ENCODE data around the gene AUTS2. TPM values are rescaled to one million over a fixed set of nuclear protein-coding genes. Genes with fewer than 3 reads are reported as not detected.

Gene AUTS2
- total RNA-seq, 4 donors from 2014 or later = 29.8 to 114 (median 59.4) TPM

GRCh38 chr7:70132852-70133690 is 534.8 kb downstream of the AUTS2 start:
- DNase-seq = no peak
- in situ Hi-C loops (cut with MboI; ENCODE audit: low pct_ligation_motif_present in 1 of 4, low pct_unique_long_range_greater_than_20kb in 1 of 4, low sequenced_read_pairs in 3 of 4) = no loop called here
- Histone ChIP-seq H3K36me3 (no peaks in the 10 kb centered on the region), H3K4me3 (no peak overlapping the region), H3K27me3 (no peaks in the 10 kb centered on the region), H3K4me1 (no peaks in the 10 kb centered on the region), H3K27ac (no peak overlapping the region), H3K9me3 (no peaks in the 10 kb centered on the region)
- 50 to 77% methylated on average over 1 of the region's 1 CpG for WGBS, 2 donors (ENCODE audit: low coverage in 1 of 2)
- no peak for TF ChIP-seq CTCF (IDR thresholded peaks at IDR 0.05)
- TF ChIP-seq POLR2AphosphoS5 (IDR thresholded peaks at IDR 0.05) = no peak
- no peak for TF ChIP-seq POLR2A (IDR thresholded peaks at IDR 0.05)
- TF ChIP-seq EP300 (IDR thresholded peaks at IDR 0.05; ENCODE audit: low read depth) = no peak
- intact Hi-C loops (cut with DNase I; ENCODE audit: low total_unique reads) = no loop called here

GRCh38 chr7:70134029-70134770 is 535.9 kb downstream of the AUTS2 start:
- no peaks in the 10 kb centered on the region for H3K27me3 ChIP-seq
- no peaks in the 10 kb centered on the region for H3K36me3 ChIP-seq
- no peak for DNase-seq
- in situ Hi-C loops (cut with MboI; ENCODE audit: low pct_ligation_motif_present in 1 of 4, low pct_unique_long_range_greater_than_20kb in 1 of 4, low sequenced_read_pairs in 3 of 4) = no loop called here
- TF ChIP-seq CTCF (IDR thresholded peaks at IDR 0.05) (no peak), POLR2AphosphoS5 (IDR thresholded peaks at IDR 0.05) (no peak), POLR2A (IDR thresholded peaks at IDR 0.05) (no peak), EP300 (IDR thresholded peaks at IDR 0.05; ENCODE audit: low read depth) (no peak)
- intact Hi-C loops (cut with DNase I; ENCODE audit: low total_unique reads) = no loop called here
- H3K4me1 ChIP-seq = no peaks in the 10 kb centered on the region
- H3K9me3 ChIP-seq = no peaks in the 10 kb centered on the region
- H3K27ac ChIP-seq = no peak overlapping the region
- WGBS, 2 donors (ENCODE audit: low coverage in 1 of 2) = 68 to 71% methylated on average over 8 of the region's 8 CpGs
- no peak overlapping the region for H3K4me3 ChIP-seq

DNA sequence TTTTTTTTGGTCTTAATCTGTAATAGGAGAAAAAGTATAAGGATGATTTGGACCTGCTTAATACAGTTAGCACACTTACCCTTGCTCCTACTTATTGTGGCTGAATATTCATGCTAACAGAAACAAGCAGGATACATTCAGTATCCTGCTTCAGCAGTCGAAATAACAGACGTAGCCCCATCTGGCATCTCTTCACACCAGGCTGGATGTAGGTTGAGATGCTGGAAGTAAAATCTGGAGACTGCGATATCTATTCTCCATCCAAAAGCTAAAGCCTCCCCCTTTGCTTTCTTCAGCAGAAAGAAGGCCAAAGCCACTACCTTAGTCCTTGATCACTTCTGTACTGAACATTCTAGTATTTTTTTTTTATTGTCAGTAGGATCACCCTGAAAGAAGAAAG is 537.4 kb downstream of the AUTS2 start:
- TF ChIP-seq POLR2A (IDR thresholded peaks at IDR 0.05) (no peak), EP300 (IDR thresholded peaks at IDR 0.05; ENCODE audit: low read depth) (no peak), POLR2AphosphoS5 (IDR thresholded peaks at IDR 0.05) (no peak), CTCF (IDR thresholded peaks at IDR 0.05) (no peak)
- H3K9me3 ChIP-seq = no peaks in the 10 kb centered on the region
- in situ Hi-C loops (cut with MboI; ENCODE audit: low pct_ligation_motif_present in 1 of 4, low pct_unique_long_range_greater_than_20kb in 1 of 4, low sequenced_read_pairs in 3 of 4) = no loop called here
- H3K27ac ChIP-seq = no peak overlapping the region
- no peaks in the 10 kb centered on the region for H3K27me3 ChIP-seq
- no peaks in the 10 kb centered on the region for H3K36me3 ChIP-seq
- intact Hi-C loops (cut with DNase I; ENCODE audit: low total_unique reads) = no loop called here
- 92 to 94% methylated on average over 3 of the region's 3 CpGs for WGBS, 2 donors (ENCODE audit: low coverage in 1 of 2)
- H3K4me3 ChIP-seq = no peak overlapping the region
- DNase-seq = no peak
- H3K4me1 ChIP-seq = no peaks in the 10 kb centered on the region

DNA sequence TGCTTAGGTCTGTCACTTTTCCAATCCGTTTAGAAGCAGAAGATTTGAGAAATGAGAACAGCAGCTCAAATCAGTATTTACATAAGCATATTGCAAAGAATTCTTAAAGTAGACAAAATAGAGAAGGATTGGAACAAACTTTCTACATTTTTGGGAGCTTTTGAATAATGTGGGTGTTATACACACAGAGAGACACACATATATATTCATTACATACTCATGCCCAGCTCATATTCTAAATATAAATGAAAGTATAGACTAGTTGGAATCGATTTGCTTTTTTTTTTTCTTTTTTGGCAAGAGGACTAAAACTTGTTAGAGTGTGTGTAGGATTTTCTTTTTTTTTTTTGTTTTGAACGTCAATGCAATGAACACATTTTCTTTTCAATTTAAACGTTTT is 538.9 kb downstream of the AUTS2 start:
- WGBS, 2 donors (ENCODE audit: low coverage in 1 of 2) = 38 to 55% methylated on average over 4 of the region's 4 CpGs
- DNase-seq = no peak
- Histone ChIP-seq H3K4me1 (no peaks in the 10 kb centered on the region), H3K27ac (no peak overlapping the region), H3K36me3 (no peaks in the 10 kb centered on the region), H3K9me3 (no peaks in the 10 kb centered on the region), H3K4me3 (no peak overlapping the region), H3K27me3 (no peaks in the 10 kb centered on the region)
- intact Hi-C loops (cut with DNase I; ENCODE audit: low total_unique reads) = no loop called here
- TF ChIP-seq CTCF (IDR thresholded peaks at IDR 0.05) (no peak), EP300 (IDR thresholded peaks at IDR 0.05; ENCODE audit: low read depth) (no peak), POLR2A (IDR thresholded peaks at IDR 0.05) (no peak), POLR2AphosphoS5 (IDR thresholded peaks at IDR 0.05) (no peak)
- in situ Hi-C loops (cut with MboI; ENCODE audit: low pct_ligation_motif_present in 1 of 4, low pct_unique_long_range_greater_than_20kb in 1 of 4, low sequenced_read_pairs in 3 of 4) = no loop called here
